IPS-18c (cell line): ENCODE data around the gene FOXL1.

Experiments used
- H3K4me3 ChIP-seq: 2 replicates; pipeline ENCODE4 v1.7.0; 2013; ENCODE audit warnings: low read depth, mild to moderate bottlenecking, low read length, moderate library complexity; ENCODE audit not compliant: insufficient read depth
- H3K9me3 ChIP-seq: one replicate; pipeline ENCODE4 v1.6.1; 2013; ENCODE audit warnings: mild to moderate bottlenecking, low read length, moderate library complexity; ENCODE audit not compliant: control insufficient read depth, insufficient read depth

The FOXL1 gene

DNA sequence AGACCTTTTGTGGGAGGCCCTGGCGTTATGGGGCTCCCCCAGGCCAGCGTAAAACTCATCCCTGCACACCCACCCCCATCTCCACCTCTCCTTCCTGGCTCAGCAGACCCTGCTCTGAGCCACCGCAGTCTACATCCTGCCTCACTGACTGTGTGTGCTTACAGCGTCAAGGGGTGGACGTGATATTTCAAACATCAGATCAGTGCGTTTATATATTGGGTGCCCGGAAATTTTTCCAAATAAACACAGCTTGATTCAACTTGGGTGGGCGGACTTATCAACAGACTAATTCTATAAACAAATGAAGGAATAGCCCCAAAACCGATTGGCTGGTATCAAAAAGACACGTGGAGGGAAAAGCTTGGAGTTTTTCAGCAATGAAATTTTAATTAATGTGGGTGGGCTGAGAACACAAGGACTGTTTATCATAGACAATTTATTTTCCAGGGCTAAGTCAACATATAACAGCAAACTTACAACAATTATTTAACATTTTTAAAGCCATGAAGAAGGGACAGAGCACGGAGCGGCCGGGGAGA, at the start of gene FOXL1:
Gene FOXL1 (plus strand): TSS at position 489 of the 539 bp plus-strand sequence. CDS start 175 bp downstream, outside the sequence.
- Histone ChIP-seq H3K4me3 (peak within 1 kb of the TSS; percentile 43), H3K9me3 (no peaks in the 10 kb centered on the region)

DNA sequence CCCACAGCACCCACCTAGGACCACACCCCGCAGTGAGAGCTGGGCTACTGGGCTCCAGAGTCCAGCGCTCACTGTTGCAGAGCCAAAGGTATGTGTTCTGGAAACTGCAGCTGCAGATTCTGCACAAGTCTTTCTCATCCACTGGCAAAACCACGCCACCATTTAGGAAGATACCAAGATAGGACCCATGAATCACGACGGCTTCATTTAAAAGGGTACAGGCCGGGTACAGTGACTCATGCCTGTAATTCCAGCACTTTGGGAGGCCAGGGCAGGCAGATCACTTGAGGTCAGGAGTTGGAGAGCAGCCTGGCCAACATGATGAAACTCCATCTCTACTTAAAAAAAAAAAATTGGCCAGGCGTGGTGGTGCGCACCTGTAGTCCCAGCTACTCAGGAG, 49.2 kb upstream of the FOXL1 start:
- Histone ChIP-seq H3K9me3 (no peaks in the 10 kb centered on the region), H3K4me3 (no peak overlapping the region)

DNA sequence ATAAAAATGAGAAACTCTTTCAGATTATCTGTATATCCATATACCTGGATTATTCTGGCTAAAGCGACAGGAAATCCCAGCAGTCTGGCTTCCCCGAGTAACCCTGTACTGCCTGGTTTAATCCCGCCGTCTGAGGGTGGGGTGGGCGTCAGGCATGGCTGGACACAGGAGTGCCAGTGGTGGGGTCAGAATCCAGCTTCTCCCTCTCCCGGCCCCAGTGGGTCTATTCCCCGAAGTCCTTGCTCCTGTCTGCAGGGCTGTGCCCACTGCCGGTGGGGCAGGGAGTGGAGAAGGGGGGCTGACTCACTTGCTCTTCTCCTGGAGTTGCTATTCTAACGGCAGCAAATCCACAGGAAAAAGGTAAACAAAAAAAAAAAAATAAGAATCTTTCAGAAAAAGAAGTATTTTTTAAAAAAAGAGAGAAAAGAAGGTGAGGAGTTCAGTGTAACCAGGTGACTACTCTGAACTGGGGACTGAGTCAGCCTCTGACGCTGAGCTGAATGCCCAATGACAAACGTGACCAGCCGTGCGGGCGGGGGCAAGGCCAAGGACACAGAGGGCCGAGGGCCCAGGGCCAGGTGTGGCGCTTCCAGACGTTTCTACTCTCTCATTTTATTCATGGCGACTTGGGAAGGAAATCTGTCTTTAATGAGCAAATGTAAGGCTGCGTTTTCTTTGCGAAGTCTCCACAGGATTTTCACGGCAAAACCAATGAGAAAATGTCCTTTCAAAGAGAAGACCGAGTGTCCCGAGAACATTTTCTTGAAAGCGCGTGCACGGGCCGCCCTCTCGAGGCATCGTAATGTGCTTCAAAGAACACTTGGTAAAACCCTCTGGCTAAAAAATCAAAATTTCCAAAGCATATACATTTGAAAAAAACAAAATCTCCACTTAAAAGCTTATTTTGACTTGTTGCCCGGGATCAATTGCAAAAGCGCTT, 47.8 kb upstream of the FOXL1 start:
- Histone ChIP-seq H3K4me3 (no peak overlapping the region), H3K9me3 (no peaks in the 10 kb centered on the region)

DNA sequence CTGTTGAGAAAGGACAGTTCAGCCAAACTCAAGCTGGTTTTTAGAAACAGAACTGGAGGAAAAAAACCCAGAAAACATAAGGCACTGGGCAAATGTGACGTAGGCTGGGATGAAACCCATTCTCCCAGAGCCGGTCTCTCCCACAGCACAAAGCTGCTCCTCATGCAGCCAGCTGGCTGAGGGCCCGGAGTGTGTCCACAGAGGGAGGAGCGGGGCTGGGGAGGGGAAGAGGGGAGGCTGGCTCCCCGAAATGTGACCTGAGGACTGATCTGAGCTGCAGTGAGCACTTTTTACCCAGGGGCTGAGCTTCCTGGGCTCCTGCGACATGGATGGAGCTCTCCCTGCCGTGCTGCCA, 47.2 kb upstream of the FOXL1 start:
- H3K4me3 ChIP-seq, result no peak overlapping the region
- H3K9me3 ChIP-seq, result no peaks in the 10 kb centered on the region

DNA sequence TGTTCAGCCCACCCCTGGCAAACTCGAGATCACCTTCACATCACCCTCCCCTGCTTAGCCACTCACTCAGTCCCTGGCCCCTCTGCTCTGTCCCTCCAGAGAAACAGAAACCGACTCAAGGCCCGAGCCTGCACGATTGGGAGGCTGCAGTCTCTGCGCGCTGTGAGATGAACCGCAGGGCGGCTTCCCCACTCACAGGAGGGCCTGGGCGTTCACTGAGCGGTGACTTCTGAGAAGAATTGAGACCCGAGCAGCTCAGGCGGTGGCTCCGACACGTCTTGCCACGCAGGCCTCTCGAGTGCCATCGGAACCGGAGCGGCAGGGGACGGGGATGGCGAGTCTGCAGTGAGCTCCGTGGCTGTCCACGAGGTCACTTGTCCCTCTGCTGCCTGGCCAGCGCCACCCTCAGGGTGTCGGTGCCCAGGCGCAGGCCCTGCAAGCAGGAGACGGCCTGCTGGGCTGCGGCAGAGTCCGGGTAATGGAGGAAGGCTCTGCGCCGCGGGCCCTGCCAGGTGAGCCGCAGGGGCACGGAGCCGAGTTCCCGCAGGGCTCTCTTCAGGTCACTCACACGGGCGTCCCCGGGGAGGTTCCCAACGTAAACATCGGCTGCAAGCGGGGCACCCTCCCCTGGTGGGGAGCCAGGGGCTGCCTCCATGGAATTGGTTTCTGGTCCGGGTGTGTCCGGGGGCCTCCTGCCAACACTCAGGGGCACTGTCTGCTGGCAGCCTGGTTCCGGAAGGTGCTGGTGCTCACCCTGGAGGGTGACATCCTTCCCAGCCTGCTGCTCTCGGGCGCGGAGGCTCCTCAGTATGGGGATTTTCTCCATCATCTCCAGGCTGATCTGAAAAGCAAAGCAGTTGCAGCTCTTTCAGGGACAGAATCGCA, 46.5 kb upstream of the FOXL1 start:
- Histone ChIP-seq H3K9me3 (no peaks in the 10 kb centered on the region), H3K4me3 (no peak overlapping the region)

DNA sequence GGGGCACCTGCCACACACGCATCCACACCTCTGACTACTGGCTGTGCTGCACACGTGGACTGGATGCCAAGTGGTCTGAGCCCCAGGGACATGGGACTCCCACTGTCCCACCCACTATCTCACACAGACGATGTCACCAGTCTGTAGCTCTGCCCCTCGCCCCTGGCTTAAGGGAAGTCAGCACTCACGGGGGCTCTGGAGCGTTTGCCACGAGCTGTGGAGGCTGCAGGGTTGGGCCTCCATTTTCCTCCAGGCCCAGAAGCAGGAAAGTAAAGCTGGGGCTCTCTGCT, 45.9 kb upstream of the FOXL1 start:
- Histone ChIP-seq H3K9me3 (no peaks in the 10 kb centered on the region), H3K4me3 (no peak overlapping the region)

DNA sequence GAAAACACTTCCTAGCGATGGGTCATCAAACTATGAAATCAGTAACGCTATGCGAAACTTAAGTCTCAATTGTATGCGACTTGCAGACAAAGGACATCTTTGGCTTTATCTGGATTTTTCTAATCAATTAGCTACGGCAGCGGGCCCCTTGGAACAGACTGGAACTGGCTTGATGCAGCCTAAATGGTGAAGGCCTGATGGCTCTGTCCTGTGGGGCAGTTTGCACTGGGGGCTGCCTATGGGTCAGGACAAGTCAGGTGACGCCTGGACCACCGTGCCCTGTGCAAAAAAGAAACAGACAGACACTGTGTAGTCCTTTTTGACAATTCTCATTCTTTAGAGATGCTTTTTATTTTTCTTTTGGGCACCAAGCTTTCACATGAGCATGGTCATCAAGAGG, 45.3 kb upstream of the FOXL1 start:
- Histone ChIP-seq H3K9me3 (no peaks in the 10 kb centered on the region), H3K4me3 (no peak overlapping the region)

DNA sequence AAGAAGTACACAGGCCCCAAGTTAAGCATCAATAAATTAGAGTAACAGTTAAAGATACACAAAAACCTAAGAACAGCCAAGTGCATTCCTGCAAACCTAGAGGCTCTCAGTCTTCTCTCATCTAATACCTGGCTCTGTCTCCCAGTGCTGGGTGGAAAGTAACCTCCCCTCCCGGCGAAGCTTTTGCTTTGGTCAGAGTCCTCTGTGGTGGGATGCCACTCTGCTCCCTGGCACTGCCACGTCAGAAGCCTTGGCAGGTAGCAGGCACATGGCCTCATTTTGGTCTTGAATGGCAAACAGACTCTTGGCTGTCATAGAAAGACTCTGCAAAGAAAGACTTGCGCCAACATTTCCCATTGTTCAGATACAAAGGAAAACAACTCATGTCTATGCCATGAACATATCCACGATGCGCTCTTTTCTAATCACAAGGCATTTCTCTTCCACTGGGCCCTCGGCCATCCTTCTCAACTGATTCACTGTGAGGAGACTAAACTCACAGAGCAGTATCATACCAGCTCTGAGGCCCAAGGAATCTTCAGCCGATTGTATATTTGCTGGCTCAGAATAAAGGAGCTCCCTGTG, 44.5 kb upstream of the FOXL1 start:
- Histone ChIP-seq H3K9me3 (no peaks in the 10 kb centered on the region), H3K4me3 (no peak overlapping the region)

DNA sequence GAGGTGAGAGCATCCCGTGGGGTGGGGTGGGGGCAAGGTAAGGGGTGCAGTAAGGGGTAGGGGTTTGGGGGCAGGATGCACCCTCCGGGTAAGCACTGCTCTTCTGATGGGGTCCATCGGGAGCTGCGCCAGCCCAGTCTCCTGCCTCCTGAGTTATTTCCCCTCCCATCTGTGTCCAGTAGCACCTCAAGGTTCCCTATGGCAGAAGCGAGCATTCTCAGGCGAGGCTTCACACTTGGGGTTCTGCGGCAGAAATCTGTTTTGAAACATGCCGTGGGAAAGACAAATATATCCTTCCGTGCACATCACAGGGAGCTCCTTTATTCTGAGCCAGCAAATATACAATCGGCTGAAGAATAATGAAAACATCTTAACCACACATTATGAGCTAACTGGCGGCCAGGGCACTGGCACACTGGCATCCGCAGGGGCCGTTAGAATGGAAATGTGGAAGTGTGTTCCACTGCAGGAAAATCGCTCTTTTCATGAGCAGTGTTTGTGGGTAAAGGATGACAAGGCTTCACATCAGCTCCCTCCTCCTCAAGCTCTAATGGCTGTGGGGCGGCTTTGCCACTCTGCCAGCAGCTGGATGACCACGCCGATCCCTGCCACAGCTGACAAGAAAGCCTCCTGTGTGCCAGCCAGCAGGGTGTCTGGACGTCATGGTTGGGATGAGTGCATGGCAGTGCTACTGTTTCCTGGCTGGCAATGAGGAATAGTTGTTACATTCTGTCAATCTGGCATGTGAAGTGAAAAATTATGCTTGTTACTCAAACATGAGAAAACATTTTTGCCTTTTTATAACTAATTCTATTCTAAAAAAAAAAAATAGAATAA, 43.4 kb upstream of the FOXL1 start:
- Histone ChIP-seq H3K4me3 (no peak overlapping the region), H3K9me3 (no peaks in the 10 kb centered on the region)

DNA sequence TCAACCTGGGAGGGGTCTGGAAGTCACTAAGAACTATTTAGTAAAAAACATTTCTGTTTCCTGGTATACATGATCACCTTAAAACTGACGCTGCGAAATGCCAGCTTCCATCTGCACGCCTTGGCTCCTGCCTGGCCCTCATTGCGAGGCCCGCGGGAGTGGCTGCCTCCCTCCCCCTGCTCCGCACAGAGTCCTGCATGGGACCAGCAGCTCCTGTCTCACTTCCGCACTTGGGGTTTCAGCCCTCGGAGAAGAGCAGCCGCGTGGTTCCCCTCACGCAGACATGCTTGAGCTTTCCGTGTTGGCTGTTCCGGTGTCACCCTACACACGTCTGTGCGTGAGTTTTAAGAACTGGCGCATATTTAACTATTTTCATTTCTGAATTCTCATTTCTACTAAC, 41.7 kb upstream of the FOXL1 start:
- H3K4me3 ChIP-seq, result no peak overlapping the region
- no peaks in the 10 kb centered on the region for H3K9me3 ChIP-seq

DNA sequence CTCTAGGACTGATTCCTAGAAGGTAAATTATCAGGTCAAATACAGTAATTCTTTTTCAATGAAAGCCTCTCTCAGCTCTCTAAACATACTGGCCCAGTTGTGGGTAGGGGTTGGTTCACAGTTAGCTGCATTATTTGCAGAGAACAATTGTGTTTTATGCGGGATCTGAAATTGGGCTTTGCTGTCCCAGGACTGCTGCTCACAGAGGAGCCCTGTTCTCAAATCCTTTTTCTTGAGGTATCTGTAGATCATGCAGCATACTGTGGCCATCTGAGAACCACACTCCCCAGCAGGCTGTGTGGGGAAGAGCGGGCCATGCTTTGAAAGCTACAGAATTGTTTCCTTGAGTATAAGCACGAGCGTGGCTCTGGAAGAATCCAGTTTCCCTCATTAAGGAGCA, 40.9 kb upstream of the FOXL1 start:
- Histone ChIP-seq H3K9me3 (no peaks in the 10 kb centered on the region), H3K4me3 (no peak overlapping the region)

DNA sequence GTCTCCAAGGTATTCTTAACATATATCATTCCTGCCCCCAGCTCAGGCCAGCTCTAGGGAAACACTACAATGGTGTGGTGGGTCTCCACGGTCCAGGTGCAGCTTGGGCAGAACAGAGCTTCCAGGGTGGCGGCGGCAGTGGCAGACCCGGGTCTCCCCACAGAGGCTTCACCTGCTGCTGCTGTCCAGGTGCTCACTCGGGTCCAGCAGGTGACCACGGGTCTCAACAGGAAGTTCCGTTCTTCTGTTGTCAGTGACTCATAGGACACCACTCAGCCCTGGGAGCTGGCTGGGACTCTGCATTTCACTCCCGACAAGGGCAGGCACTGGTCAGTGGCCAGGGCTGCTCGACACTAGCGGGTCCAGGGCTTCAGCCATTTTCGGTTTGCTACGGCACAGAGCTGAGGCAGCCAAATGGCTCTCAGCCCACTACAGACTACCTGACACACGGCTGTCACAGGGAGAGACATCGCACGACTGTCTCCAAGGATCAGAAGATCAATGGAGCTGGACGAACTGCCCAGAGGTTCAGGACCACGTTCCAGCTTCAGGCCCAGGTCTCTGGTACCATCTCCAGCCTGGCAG, 40.1 kb upstream of the FOXL1 start:
- no peaks in the 10 kb centered on the region for H3K9me3 ChIP-seq
- H3K4me3 ChIP-seq, result no peak overlapping the region

DNA sequence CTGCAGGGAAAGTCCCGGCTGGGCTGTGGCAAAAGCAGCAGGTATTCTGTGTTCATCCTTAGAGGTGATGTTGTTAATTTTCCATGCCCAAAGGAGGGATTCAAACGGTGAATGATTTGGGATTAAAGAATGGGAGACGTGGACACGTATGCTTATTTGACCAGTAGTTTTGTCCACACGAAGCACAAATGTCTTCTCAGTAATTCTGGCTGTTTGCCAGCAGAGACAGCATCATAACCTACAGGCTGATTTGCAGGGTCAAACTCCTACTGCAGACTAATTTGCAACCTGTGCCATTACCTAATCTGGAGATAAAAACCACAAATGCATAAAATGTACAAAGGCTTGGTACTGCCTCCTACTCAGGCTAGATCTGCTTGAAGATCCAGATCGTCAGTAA, 37.5 kb upstream of the FOXL1 start:
- H3K4me3 ChIP-seq, result no peak overlapping the region
- no peaks in the 10 kb centered on the region for H3K9me3 ChIP-seq

DNA sequence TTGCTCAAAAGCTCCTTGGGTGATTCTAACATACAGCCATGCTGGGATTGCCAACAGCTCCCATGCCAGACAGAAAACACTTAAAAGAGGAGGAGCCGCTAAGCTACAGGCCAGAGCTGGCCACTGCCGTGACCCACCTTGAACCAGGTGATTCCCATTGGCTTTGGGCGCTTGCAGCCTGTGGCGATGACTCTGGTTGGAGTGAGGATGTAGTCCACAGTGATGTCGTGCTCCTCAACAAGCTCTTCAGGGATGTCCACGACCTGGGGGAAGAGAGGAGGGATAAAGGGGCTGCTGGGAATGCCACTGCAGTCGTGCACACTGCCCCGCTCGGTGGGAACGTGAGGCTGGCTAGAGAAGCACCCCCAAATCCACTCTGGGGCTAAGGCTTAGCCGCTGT, 36.8 kb upstream of the FOXL1 start:
- Histone ChIP-seq H3K9me3 (no peaks in the 10 kb centered on the region), H3K4me3 (no peak overlapping the region)

DNA sequence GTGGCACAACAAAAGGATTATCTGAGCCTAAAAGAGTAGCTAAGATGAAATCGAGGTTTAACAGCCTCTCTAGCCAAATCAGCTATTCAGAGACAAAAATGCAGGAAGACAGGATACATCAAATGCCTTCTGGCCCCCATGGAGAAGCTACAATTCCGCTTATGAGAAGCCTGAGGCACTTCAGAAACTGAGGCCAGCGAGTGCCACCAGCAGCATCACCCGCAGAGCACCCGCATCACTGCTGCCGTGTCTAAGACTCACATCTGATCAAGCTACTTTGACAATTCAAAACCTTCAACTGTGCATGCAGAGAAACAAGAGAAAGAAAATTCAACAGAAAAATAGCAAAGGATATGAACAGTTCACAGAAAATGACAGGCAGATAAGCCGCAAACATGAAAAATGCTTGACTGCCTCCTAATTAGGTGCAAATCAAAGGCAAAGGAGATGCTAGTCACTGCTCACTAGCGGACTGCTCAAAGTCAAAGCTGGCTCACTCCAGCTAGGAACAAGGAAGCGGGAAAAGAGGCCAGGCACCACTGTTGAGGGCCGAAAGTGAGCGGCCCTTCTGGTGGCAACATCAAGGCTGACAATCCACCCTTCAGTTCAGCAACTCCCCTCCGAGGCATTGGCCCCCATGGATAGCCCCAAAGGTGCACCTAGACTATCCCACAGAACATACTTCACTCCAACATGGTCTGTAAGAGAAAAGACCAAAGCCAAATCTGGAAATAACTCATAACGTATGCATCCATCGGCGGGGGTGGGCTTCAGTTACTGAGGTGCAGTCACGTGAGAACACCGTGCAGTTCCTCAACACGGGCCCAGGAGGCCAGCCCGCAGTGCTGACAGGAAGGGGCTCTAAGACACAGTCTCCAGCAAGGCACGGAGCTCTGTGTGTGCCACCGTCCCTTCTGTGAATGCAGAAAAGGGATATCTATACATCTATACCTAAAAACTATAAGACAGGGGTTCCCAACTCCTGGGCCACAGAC, 35.3 kb upstream of the FOXL1 start:
- Histone ChIP-seq H3K9me3 (no peaks in the 10 kb centered on the region), H3K4me3 (no peak overlapping the region)

DNA sequence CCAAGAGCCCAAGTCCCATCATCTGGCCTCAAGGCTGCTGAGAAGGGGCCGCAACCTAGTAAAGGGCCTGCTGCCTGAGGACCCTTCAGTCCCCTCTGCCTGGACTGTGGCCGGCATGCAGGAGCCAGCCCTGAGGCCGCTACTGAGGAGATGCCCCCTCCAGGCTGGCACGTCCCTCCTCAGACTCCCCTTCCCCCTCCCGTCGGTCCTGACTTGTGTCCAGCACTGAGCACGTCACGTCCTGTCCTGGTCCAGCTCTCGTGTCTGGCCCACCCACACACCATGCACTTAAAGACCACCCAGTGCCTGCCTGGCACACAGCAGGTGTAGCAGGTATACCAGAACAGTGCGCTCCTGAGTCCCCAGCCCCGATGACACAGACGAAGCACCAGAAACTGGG, 32.9 kb upstream of the FOXL1 start:
- no peak overlapping the region for H3K4me3 ChIP-seq
- H3K9me3 ChIP-seq, result no peaks in the 10 kb centered on the region
